ENCODE measurements around the gene BMPR2.
"Not testable (repeated sequence)": the region's sequence is repeated elsewhere in the genome, so short reads cannot be mapped to it uniquely, and the experiment has no call there.

BMPR2 gene

DNA sequence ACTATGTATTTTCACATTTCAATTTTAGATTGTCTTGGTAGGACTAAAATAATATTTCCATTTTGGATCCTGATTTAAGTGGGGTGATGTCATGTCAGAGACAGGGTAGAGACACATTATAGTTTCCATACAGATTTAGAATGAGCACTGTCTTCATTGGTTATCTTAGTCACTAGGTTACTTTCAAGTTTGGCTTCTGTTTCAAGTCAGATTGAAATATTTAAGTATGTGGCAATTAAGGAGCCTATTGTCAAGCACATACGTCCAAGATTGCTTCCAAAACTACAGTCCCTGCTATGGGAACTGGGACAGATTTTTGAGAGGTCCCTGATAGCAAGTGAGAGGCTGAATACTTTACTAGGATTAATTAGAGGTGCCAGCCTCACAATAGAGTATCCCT, 169.4 kb downstream of the BMPR2 start:
- no peak for DNase-seq (ENCODE audit: low spot score)

DNA sequence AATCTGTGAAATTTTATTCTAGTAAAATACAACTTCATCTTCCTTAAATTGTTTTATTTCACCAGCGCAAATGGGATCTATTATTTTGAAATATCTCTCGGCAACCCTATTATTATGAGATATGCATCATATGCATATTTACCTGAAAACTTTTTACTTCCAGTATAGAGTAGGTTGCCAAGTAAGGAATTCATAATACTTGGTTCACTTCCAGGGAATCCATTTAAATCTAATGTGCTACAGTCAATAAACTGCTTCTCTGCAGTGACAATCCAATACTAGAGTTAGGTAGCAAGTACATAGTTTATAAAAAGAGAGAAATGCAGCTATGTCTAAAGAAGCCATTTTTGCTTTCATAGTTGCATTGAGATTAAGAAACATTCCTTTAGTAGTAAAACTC, 169.8 kb downstream of the BMPR2 start:
- DNase-seq (ENCODE audit: low spot score) = no peak
- H3K9me3 Mint-ChIP-seq = no peaks in the 10 kb centered on the region
- no peaks in the 10 kb centered on the region for H3K27me3 Mint-ChIP-seq (ENCODE audit: low read depth)
- H3K4me3 Mint-ChIP-seq = no peak overlapping the region
- H3K4me1 Mint-ChIP-seq (ENCODE audit: low read depth) = no peaks in the 10 kb centered on the region
- H3K27ac Mint-ChIP-seq = no peak overlapping the region
- H3K36me3 Mint-ChIP-seq (ENCODE audit: low read depth) = no peaks in the 10 kb centered on the region

More for the DNA sequence above, 169.4 kb downstream of the BMPR2 start:
- Mint-ChIP-seq H3K4me3 (no peak overlapping the region), H3K9me3 (no peaks in the 10 kb centered on the region), H3K4me1 (ENCODE audit: low read depth) (no peaks in the 10 kb centered on the region), H3K27ac (no peak overlapping the region), H3K36me3 (ENCODE audit: low read depth) (no peaks in the 10 kb centered on the region), H3K27me3 (ENCODE audit: low read depth) (no peaks in the 10 kb centered on the region)

DNA sequence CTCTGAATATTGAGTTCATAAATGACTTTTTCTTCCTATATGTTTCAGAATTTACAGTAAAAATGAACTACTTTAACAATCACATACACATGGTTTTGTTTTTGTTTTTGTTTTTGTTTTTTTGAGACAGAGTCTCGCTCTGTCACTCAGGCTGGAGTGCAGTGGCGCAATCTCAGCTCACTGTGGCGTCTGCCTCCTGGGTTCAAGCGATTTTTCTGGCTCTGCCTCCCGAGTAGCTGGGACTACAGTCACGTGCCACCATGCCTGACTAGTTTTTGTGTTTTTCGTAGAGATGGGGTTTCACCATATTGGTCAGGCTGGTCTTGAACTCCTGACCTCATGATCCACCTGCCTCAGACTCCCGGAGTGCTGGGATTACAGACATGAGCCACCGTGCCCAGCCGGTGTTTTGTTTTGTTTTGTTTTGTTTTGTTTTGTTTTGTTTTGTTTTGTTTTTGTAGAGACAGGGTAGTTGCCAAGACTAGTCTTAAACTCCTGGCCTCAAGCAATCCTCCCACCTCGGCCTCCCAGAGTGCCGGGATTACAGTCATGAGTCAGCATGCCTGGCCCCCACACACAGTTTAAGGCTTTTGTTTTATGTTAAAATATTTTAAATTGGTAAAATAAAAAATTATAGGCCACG, 170.5 kb downstream of the BMPR2 start:
- not testable (repeated sequence) for H3K27me3 Mint-ChIP-seq (ENCODE audit: low read depth); H3K4me3 Mint-ChIP-seq; DNase-seq (ENCODE audit: low spot score); H3K9me3 Mint-ChIP-seq; H3K27ac Mint-ChIP-seq; H3K36me3 Mint-ChIP-seq (ENCODE audit: low read depth); H3K4me1 Mint-ChIP-seq (ENCODE audit: low read depth)

GRCh38 chr2:202548240-202548639, 172.1 kb downstream of the BMPR2 start:
- no peak for DNase-seq (ENCODE audit: low spot score)
- Mint-ChIP-seq H3K36me3 (ENCODE audit: low read depth) (no peaks in the 10 kb centered on the region), H3K27ac (no peak overlapping the region), H3K27me3 (ENCODE audit: low read depth) (no peaks in the 10 kb centered on the region), H3K4me3 (no peak overlapping the region), H3K4me1 (ENCODE audit: low read depth) (no peaks in the 10 kb centered on the region), H3K9me3 (no peaks in the 10 kb centered on the region)

DNA sequence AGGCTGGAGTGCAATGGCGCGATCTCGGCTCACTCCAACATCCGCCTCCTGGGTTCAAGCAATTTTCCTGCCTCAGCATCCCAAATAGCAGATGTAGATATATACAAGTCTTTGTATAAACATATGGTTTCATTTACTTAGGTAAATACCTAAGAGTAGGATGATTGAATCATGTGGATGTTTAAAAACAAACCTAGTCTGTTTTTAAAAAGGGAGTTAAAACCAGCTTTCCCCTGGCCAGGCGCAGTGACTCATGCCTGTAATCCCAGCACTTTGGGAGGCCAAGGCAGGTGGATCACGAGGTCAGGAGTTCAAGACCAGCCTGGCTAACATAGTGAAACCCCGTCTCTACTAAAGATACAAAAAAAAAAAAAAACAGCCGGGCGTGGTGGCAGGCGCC, 174.9 kb downstream of the BMPR2 start:
- not testable (repeated sequence) for H3K27me3 Mint-ChIP-seq (ENCODE audit: low read depth); DNase-seq (ENCODE audit: low spot score); H3K4me1 Mint-ChIP-seq (ENCODE audit: low read depth); H3K4me3 Mint-ChIP-seq; H3K27ac Mint-ChIP-seq; H3K9me3 Mint-ChIP-seq; H3K36me3 Mint-ChIP-seq (ENCODE audit: low read depth)

DNA sequence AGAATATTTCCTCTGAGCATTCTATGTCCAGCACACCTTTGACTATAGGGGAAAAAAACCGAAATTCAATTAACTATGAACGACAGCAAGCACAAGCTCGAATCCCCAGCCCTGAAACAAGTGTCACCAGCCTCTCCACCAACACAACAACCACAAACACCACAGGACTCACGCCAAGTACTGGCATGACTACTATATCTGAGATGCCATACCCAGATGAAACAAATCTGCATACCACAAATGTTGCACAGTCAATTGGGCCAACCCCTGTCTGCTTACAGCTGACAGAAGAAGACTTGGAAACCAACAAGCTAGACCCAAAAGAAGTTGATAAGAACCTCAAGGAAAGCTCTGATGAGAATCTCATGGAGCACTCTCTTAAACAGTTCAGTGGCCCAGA, 179.2 kb downstream of the BMPR2 start:
- DNase-seq (ENCODE audit: low spot score) = no peak
- no peak overlapping the region for H3K4me3 Mint-ChIP-seq
- H3K27me3 Mint-ChIP-seq (ENCODE audit: low read depth) = no peaks in the 10 kb centered on the region
- H3K27ac Mint-ChIP-seq = no peak overlapping the region
- no peaks in the 10 kb centered on the region for H3K9me3 Mint-ChIP-seq
- H3K4me1 Mint-ChIP-seq (ENCODE audit: low read depth) = peaks cover 8% of the 10 kb centered on the region
- H3K36me3 Mint-ChIP-seq (ENCODE audit: low read depth) = peaks cover 4% of the 10 kb centered on the region

- Mint-ChIP-seq H3K27ac (no peak overlapping the region), H3K4me1 (ENCODE audit: low read depth) (peaks cover 8% of the 10 kb centered on the region)
Measured at GRCh38 chr2:202560200-202560599, 184.1 kb downstream of the BMPR2 start.

GRCh38 chr2:202564226-202564625, 188.1 kb downstream of the BMPR2 start:
- Mint-ChIP-seq H3K4me1 (ENCODE audit: low read depth) (no peaks in the 10 kb centered on the region), H3K27me3 (ENCODE audit: low read depth) (no peaks in the 10 kb centered on the region), H3K4me3 (no peak overlapping the region), H3K36me3 (ENCODE audit: low read depth) (no peaks in the 10 kb centered on the region), H3K27ac (no peak overlapping the region), H3K9me3 (no peaks in the 10 kb centered on the region)
- no peak for DNase-seq (ENCODE audit: low spot score)

More at GRCh38 chr2:202560200-202560599, 184.1 kb downstream of the BMPR2 start:
- Mint-ChIP-seq H3K36me3 (ENCODE audit: low read depth) (peaks cover 2% of the 10 kb centered on the region), H3K9me3 (no peaks in the 10 kb centered on the region), H3K4me3 (no peak overlapping the region), H3K27me3 (ENCODE audit: low read depth) (no peaks in the 10 kb centered on the region)
- DNase-seq (ENCODE audit: low spot score) = no peak

DNA sequence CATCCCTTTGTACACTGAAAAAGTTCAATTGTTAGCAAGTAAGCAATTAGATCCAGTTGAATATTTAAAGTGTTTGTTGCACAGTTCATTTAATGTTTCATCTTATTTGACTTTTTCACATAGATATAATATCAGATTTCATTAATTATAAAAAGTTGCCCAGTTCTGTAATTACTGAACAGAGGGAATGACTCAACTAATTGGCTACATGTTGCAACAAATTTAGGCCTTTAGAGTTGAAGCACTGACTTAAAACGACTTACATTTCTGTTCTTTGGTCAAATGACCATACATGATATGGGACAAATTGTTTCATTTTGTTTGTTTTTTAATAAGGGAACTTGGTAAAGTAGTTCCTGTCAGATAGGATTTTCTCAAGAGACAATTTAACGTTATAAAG, 190.2 kb downstream of the BMPR2 start:
- Mint-ChIP-seq H3K9me3 (no peaks in the 10 kb centered on the region), H3K27ac (no peak overlapping the region), H3K27me3 (ENCODE audit: low read depth) (no peaks in the 10 kb centered on the region), H3K36me3 (ENCODE audit: low read depth) (no peaks in the 10 kb centered on the region), H3K4me1 (ENCODE audit: low read depth) (no peaks in the 10 kb centered on the region), H3K4me3 (no peak overlapping the region)
- DNase-seq (ENCODE audit: low spot score) = no peak

DNA sequence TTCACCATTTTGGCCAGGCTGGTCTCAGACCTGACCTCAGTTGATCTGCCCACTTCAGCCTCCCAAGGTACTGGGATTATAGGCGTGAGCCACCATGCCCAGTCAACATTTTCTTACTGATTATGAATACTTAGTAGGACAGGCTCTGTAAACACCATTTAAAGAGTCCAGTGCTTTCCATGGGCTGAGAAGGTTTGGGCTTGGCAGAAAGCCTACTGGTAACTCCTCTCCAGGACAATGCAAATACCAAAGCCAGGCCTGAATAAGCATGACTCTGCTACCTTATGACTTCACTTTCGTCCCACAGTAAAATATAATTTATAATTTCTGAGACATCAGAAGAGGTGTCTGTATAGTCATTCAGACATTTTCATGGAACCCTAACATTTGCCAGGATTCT, 198.4 kb downstream of the BMPR2 start:
- no peaks in the 10 kb centered on the region for H3K36me3 Mint-ChIP-seq (ENCODE audit: low read depth)
- H3K27ac Mint-ChIP-seq = no peak overlapping the region
- no peaks in the 10 kb centered on the region for H3K4me1 Mint-ChIP-seq (ENCODE audit: low read depth)
- H3K4me3 Mint-ChIP-seq = no peak overlapping the region
- DNase-seq (ENCODE audit: low spot score) = no peak
- H3K9me3 Mint-ChIP-seq = no peaks in the 10 kb centered on the region
- peaks cover 4% of the 10 kb centered on the region for H3K27me3 Mint-ChIP-seq (ENCODE audit: low read depth)

DNA sequence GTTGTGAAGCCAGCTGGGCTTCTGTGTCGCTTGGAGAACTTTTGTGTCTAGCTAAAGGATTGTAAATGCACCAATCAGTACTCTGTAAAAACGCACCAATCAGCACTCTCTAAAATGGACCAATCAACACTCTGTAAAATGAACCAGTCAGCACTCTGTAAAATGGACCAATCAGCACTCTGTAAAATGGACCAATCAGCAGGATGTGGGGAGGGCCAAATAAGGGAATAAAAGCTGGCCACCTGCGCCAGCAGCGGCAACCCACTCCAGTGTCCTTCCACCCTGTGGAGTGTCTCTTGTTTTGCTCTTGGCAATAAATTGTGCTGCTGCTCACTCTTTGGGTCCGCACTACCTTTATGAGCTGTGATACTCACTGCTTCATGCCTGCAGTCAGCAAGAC, 199.1 kb downstream of the BMPR2 start:
- H3K27me3 Mint-ChIP-seq (ENCODE audit: low read depth); DNase-seq (ENCODE audit: low spot score); H3K36me3 Mint-ChIP-seq (ENCODE audit: low read depth); H3K4me3 Mint-ChIP-seq; H3K9me3 Mint-ChIP-seq; H3K4me1 Mint-ChIP-seq (ENCODE audit: low read depth); H3K27ac Mint-ChIP-seq: not testable (repeated sequence)

- H3K27ac Mint-ChIP-seq = no peak overlapping the region
- no peaks in the 10 kb centered on the region for H3K36me3 Mint-ChIP-seq (ENCODE audit: low read depth)
- no peaks in the 10 kb centered on the region for H3K4me1 Mint-ChIP-seq (ENCODE audit: low read depth)
- no peaks in the 10 kb centered on the region for H3K9me3 Mint-ChIP-seq
- no peak for DNase-seq (ENCODE audit: low spot score)
- no peak overlapping the region for H3K4me3 Mint-ChIP-seq
- peaks cover 4% of the 10 kb centered on the region for H3K27me3 Mint-ChIP-seq (ENCODE audit: low read depth)
Measured at GRCh38 chr2:202577250-202578183, 201.4 kb downstream of the BMPR2 start.

DNA sequence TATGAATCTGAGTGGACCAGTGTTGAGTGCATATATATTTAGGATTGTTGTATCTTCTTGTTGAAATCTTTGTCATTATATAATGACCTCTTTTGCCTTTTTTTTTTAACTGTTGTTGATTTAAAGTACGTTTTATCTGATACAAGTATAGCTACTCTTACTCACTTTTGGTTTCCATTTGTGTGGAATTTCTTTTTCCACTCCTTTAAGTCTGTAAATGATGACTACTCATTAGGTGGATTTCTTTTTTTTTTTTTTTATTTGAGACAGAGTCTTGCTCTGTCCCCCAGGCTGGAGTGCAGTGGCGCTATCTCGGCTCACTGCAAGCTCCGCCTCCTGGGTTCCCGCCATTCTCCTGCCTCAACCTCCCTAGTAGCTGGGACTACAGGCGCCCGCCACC, 206.7 kb downstream of the BMPR2 start:
- not testable (repeated sequence) for H3K9me3 Mint-ChIP-seq; H3K27me3 Mint-ChIP-seq (ENCODE audit: low read depth); H3K27ac Mint-ChIP-seq; H3K36me3 Mint-ChIP-seq (ENCODE audit: low read depth); H3K4me3 Mint-ChIP-seq; DNase-seq (ENCODE audit: low spot score); H3K4me1 Mint-ChIP-seq (ENCODE audit: low read depth)

- Mint-ChIP-seq H3K36me3 (ENCODE audit: low read depth) (no peaks in the 10 kb centered on the region), H3K9me3 (peaks cover 8% of the 10 kb centered on the region)
Measured at GRCh38 chr2:202583709-202584219, 207.6 kb downstream of the BMPR2 start.

More at GRCh38 chr2:202583709-202584219, 207.6 kb downstream of the BMPR2 start:
- Mint-ChIP-seq H3K4me3 (no peak overlapping the region), H3K4me1 (ENCODE audit: low read depth) (peaks cover 5% of the 10 kb centered on the region), H3K27ac (no peak overlapping the region), H3K27me3 (ENCODE audit: low read depth) (no peaks in the 10 kb centered on the region)
- no peak for DNase-seq (ENCODE audit: low spot score)
